ENCODE measurements around the gene MX1. TPM values are rescaled to one million over a fixed set of nuclear protein-coding genes. Genes with fewer than 3 reads are reported as not detected.

Gene MX1
- total RNA-seq, 4 donors from 2014 or later = 20.2 to 40.3 (median 31.5) TPM

DNA sequence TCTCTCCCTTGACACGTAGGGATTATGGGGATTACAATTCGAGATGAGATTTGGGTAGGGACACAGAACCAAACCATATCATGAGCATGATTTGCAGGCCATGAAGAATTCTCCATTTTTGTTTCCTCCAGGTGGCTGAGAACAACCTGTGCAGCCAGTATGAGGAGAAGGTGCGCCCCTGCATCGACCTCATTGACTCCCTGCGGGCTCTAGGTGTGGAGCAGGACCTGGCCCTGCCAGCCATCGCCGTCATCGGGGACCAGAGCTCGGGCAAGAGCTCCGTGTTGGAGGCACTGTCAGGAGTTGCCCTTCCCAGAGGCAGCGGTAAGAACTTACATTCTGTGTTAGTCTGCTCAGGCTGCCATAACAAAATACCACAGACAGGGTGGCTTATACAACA lies 9.7 kb downstream of the MX1 start:
- Histone ChIP-seq H3K36me3 (peaks cover 0 to 100% of the 10 kb centered on the region in 2 donors), H3K9me3 (peaks cover 0 to 7% (median 0%) of the 10 kb centered on the region in 3 donors), H3K27ac (no peak overlapping the region), H3K4me1 (no peaks in the 10 kb centered on the region), H3K4me3 (no peak overlapping the region), H3K27me3 (no peaks in the 10 kb centered on the region)
- TF ChIP-seq POLR2AphosphoS5 (IDR thresholded peaks at IDR 0.05) = no peak
- no peak for TF ChIP-seq EP300 (IDR thresholded peaks at IDR 0.05)
- no peak for TF ChIP-seq POLR2A (IDR thresholded peaks at IDR 0.05)
- no peak for TF ChIP-seq CTCF (IDR thresholded peaks at IDR 0.05)
- 95 to 97% methylated on average over 4 to 10 of the region's 11 CpGs for WGBS, 2 donors (ENCODE audit: low coverage in 1 of 2)
- ATAC-seq = no peak

GRCh38 chr21:41437729-41438128 lies 11.7 kb downstream of the MX1 start:
- 47 to 75% methylated on average over 2 of the region's 2 CpGs for whole genome bisulfite sequencing, 2 donors (ENCODE audit: low coverage in 1 of 2)
- H3K27me3 ChIP-seq = no peaks in the 10 kb centered on the region
- peaks cover 0 to 7% (median 0%) of the 10 kb centered on the region in 3 donors for H3K9me3 ChIP-seq
- TF ChIP-seq POLR2AphosphoS5 (IDR thresholded peaks at IDR 0.05) = no peak
- TF ChIP-seq EP300 (IDR thresholded peaks at IDR 0.05) = no peak
- no peak for TF ChIP-seq POLR2A (IDR thresholded peaks at IDR 0.05)
- no peak for TF ChIP-seq CTCF (IDR thresholded peaks at IDR 0.05)
- H3K36me3 ChIP-seq = peaks cover 2 to 100% of the 10 kb centered on the region in 2 donors
- no peak overlapping the region for H3K4me3 ChIP-seq
- ATAC-seq = no peak
- H3K4me1 ChIP-seq = no peaks in the 10 kb centered on the region
- no peak overlapping the region for H3K27ac ChIP-seq

- WGBS, 2 donors (ENCODE audit: low coverage in 1 of 2) = 91 to 100% methylated on average over 3 to 7 of the region's 13 CpGs
- Histone ChIP-seq H3K36me3 (peaks cover 2 to 100% of the 10 kb centered on the region in 2 donors), H3K27ac (no peak overlapping the region), H3K27me3 (no peaks in the 10 kb centered on the region), H3K4me3 (no peak overlapping the region), H3K9me3 (peaks cover 0 to 7% (median 0%) of the 10 kb centered on the region in 3 donors), H3K4me1 (no peaks in the 10 kb centered on the region)
- no peak for ATAC-seq
- no peak for TF ChIP-seq EP300 (IDR thresholded peaks at IDR 0.05)
- no peak for TF ChIP-seq POLR2AphosphoS5 (IDR thresholded peaks at IDR 0.05)
- TF ChIP-seq CTCF (IDR thresholded peaks at IDR 0.05) = no peak
- TF ChIP-seq POLR2A (IDR thresholded peaks at IDR 0.05) = no peak
Observed at GRCh38 chr21:41438425-41439113, 12.5 kb downstream of the MX1 start.

DNA sequence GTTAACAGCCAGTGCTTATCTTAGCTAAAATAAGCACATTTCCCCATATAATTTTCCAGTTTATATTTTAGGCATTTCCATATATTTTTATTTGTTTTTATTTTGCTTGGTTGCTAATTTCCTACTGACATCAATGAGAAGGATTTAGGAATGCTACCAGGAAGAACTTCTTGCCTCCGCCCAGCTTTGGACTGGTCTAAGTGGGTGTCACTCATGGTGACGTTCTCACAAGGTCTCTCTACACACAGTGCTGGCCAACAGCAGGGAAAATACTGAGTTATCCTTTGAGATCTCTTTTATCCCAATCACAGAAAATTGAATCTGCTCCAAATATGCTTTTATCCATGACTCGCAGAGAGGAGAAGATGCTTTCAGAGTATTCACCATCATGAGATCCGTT lies 13.2 kb downstream of the MX1 start:
- Histone ChIP-seq H3K9me3 (peaks cover 0 to 7% (median 0%) of the 10 kb centered on the region in 3 donors), H3K4me1 (no peaks in the 10 kb centered on the region), H3K27me3 (no peaks in the 10 kb centered on the region), H3K36me3 (peaks cover 2 to 100% of the 10 kb centered on the region in 2 donors), H3K4me3 (no peak overlapping the region), H3K27ac (no peak overlapping the region)
- no peak for ATAC-seq
- 55 to 78% methylated on average over 3 to 4 of the region's 4 CpGs for WGBS, 2 donors (ENCODE audit: low coverage in 1 of 2)
- TF ChIP-seq POLR2A (IDR thresholded peaks at IDR 0.05) (no peak), POLR2AphosphoS5 (IDR thresholded peaks at IDR 0.05) (no peak), CTCF (IDR thresholded peaks at IDR 0.05) (no peak)

DNA sequence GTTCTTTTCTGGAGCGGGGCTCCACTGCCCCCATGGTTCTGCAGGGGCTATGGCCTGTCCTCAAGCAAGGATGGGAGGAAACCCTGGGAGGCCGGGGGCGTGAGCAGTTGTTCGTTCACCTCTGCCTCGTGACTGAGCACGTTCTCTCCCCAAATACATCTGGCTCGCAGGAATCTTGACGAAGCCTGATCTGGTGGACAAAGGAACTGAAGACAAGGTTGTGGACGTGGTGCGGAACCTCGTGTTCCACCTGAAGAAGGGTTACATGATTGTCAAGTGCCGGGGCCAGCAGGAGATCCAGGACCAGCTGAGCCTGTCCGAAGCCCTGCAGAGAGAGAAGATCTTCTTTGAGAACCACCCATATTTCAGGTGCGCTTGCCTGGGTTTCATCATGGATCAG lies 15.5 kb downstream of the MX1 start:
- 80 to 94% methylated on average over 1 to 9 of the region's 14 CpGs for WGBS, 2 donors (ENCODE audit: low coverage in 1 of 2)
- H3K36me3 ChIP-seq = peaks cover 2 to 100% of the 10 kb centered on the region in 2 donors
- no peak for TF ChIP-seq POLR2A (IDR thresholded peaks at IDR 0.05)
- TF ChIP-seq EP300 (IDR thresholded peaks at IDR 0.05) = no peak
- no peak for TF ChIP-seq CTCF (IDR thresholded peaks at IDR 0.05)
- TF ChIP-seq POLR2AphosphoS5 (IDR thresholded peaks at IDR 0.05) = no peak
- no peaks in the 10 kb centered on the region for H3K27me3 ChIP-seq
- H3K27ac ChIP-seq = no peak overlapping the region
- H3K4me3 ChIP-seq = no peak overlapping the region
- no peaks in the 10 kb centered on the region for H3K4me1 ChIP-seq
- no peak for ATAC-seq
- H3K9me3 ChIP-seq = no peaks in the 10 kb centered on the region
